Fibroblast of lung (primary cell): ENCODE measurements around the gene NUAK2. TPM values are rescaled to one million over a fixed set of nuclear protein-coding genes. Genes with fewer than 3 reads are reported as not detected.
A peak's percentile ranks its signal among the peaks of the same experiment; 100 is the strongest.

Experiments used
- DNase-seq, 2 donors: peaks; one replicate each; pipeline versions ENCODE4 v3.0.0 to v3.0.0-alpha.2; 2010; ENCODE audit warnings: low read depth in 2 of 2
- H2AFZ ChIP-seq: 2 replicates; pipeline ENCODE4 v1.5.1; 2012; ENCODE audit warnings: low read length, control low read depth, inconsistent platforms
- H3K27ac ChIP-seq: 2 replicates; pipeline ENCODE4 v1.5.1; 2011; ENCODE audit warnings: low read length, control low read depth; ENCODE audit not compliant: insufficient read depth
- H3K27me3 ChIP-seq: 2 replicates; pipeline ENCODE4 v1.5.1; 2011; ENCODE audit warnings: mild to moderate bottlenecking, low read length; ENCODE audit not compliant: control insufficient read depth, insufficient read depth
- H3K36me3 ChIP-seq: 2 replicates; pipeline ENCODE4 v1.5.1; 2011; ENCODE audit warnings: low read length; ENCODE audit not compliant: control insufficient read depth, insufficient read depth
- H3K4me1 ChIP-seq: 2 replicates; pipeline ENCODE4 v1.5.1; 2011; ENCODE audit warnings: low read length; ENCODE audit not compliant: control insufficient read depth, insufficient read depth; ENCODE audit errors: extremely low read depth
- H3K4me2 ChIP-seq: 2 replicates; pipeline ENCODE4 v1.5.1; 2011; ENCODE audit warnings: low read length, control low read depth; ENCODE audit not compliant: insufficient read depth; ENCODE audit errors: extremely low read depth
- H3K4me3 ChIP-seq, 4 experiments: fragments of 200-600 bp in 1 of 4; sonication (generic) in 1 of 4; replicated peaks in 1 of 4; 2 replicates each; pipeline ENCODE4 v1.5.1; 2011 to 2016; ENCODE audit warnings: low read length in 4 of 4, low read depth in 3 of 4, mild to moderate bottlenecking in 3 of 4, control low read depth in 2 of 4, inconsistent platforms in 1 of 4, mixed read lengths in 1 of 4; ENCODE audit not compliant: insufficient read depth in 1 of 4; ENCODE audit errors: control extremely low read depth in 1 of 4
- H3K79me2 ChIP-seq: 2 replicates; pipeline ENCODE4 v1.5.1; 2012; ENCODE audit warnings: mild to moderate bottlenecking, low read length, inconsistent platforms; ENCODE audit not compliant: control insufficient read depth, insufficient read depth
- H3K9ac ChIP-seq: 2 replicates; pipeline ENCODE4 v1.5.1; 2011; ENCODE audit warnings: mild to moderate bottlenecking, low read length, control low read depth; ENCODE audit not compliant: insufficient read depth
- H3K9me3 ChIP-seq: 2 replicates; pipeline ENCODE4 v1.5.1; 2012; ENCODE audit warnings: low read depth, low read length; ENCODE audit not compliant: control insufficient read depth, insufficient read depth
- H4K20me1 ChIP-seq: 2 replicates; pipeline ENCODE4 v1.5.1; 2011; ENCODE audit warnings: low read length; ENCODE audit not compliant: control insufficient read depth, insufficient read depth; ENCODE audit errors: extremely low read depth
- CTCF ChIP-seq, 2 donors: IDR thresholded peaks in 1 of 2; conservative IDR thresholded peaks in 1 of 2; 1 replicate in 1 of 2; 2 replicates in 1 of 2; pipeline ENCODE4 v1.5.1; 2011 to 2012; ENCODE audit warnings: low read length in 2 of 2, control low read depth in 1 of 2, inconsistent platforms in 1 of 2, low read depth in 1 of 2, mild to moderate bottlenecking in 1 of 2
- EZH2 ChIP-seq: IDR thresholded peaks from 2 replicates; pipeline ENCODE4 v1.5.1; 2012; ENCODE audit warnings: low read length, control low read depth, mild to moderate bottlenecking; ENCODE audit errors: missing control alignments
- polyA plus RNA-seq, 2 donors: library from polyadenylated mRNA; depleted of rRNA in 1 of 2; stranded (reverse) in 1 of 2; unstranded in 1 of 2; fragments of >200 nt; gene quantifications; 2 replicates each; pipeline ENCODE4 v1.2.1, GENCODE V29; 2011 to 2012; ENCODE audit warnings: missing spikeins in 1 of 2
- total RNA-seq: library from RNA; depleted of rRNA; stranded (reverse); fragments of >200 nt; gene quantifications from 2 replicates; pipeline ENCODE4 v1.2.1, GENCODE V29; 2014

NUAK2 gene
- total and polyA plus RNA-seq, 2 donors (not counting 1 experiment from before 2014, with no cell fraction given): 1.7 to 4.9 TPM

- Histone ChIP-seq H3K27me3 (peaks cover 36% of the 10 kb centered on the region), H3K36me3 (no peaks in the 10 kb centered on the region)
These were observed 16.5 kb upstream of the NUAK2 start for GRCh38 chr1:205338011-205338410.

GRCh38 chr1:205337481-205337880 is 15.9 kb upstream of the NUAK2 start:
- no peak overlapping the region for H3K4me3 ChIP-seq
- no peaks in the 10 kb centered on the region for H3K36me3 ChIP-seq
- TF ChIP-seq EZH2: no peak
- TF ChIP-seq CTCF (conservative IDR thresholded peaks at IDR 0.05 in 1 of 2, IDR thresholded peaks at IDR 0.05 in 1 of 2; ENCODE audit: low read depth in 1 of 2, low read length in 2 of 2): no peak
- peaks cover 33% of the 10 kb centered on the region for H3K27me3 ChIP-seq
- DNase-seq: no peak
- H3K4me1 ChIP-seq: no peaks in the 10 kb centered on the region
- H3K9ac ChIP-seq: no peak overlapping the region
- no peaks in the 10 kb centered on the region for H4K20me1 ChIP-seq
- H3K4me2 ChIP-seq: no peak overlapping the region
- no peak overlapping the region for H3K27ac ChIP-seq
- no peak overlapping the region for H2AFZ ChIP-seq
- H3K9me3 ChIP-seq: no peaks in the 10 kb centered on the region
- no peaks in the 10 kb centered on the region for H3K79me2 ChIP-seq

More at GRCh38 chr1:205338011-205338410, 16.5 kb upstream of the NUAK2 start:
- TF ChIP-seq EZH2: peak; percentile 29
- no peak for TF ChIP-seq CTCF (conservative IDR thresholded peaks at IDR 0.05 in 1 of 2, IDR thresholded peaks at IDR 0.05 in 1 of 2; ENCODE audit: low read depth in 1 of 2, low read length in 2 of 2)
- no peak overlapping the region for H3K27ac ChIP-seq
- H3K4me2 ChIP-seq: no peak overlapping the region
- no peak overlapping the region for H3K4me3 ChIP-seq
- no peaks in the 10 kb centered on the region for H3K4me1 ChIP-seq
- H3K79me2 ChIP-seq: no peaks in the 10 kb centered on the region
- no peak overlapping the region for H3K9ac ChIP-seq
- H2AFZ ChIP-seq: no peak overlapping the region
- DNase-seq: no peak
- no peaks in the 10 kb centered on the region for H4K20me1 ChIP-seq
- no peaks in the 10 kb centered on the region for H3K9me3 ChIP-seq

- H3K27me3 ChIP-seq: peaks cover 37% of the 10 kb centered on the region
- no peaks in the 10 kb centered on the region for H3K36me3 ChIP-seq
- H3K9ac ChIP-seq: no peak overlapping the region
- TF ChIP-seq CTCF (conservative IDR thresholded peaks at IDR 0.05 in 1 of 2, IDR thresholded peaks at IDR 0.05 in 1 of 2; ENCODE audit: low read depth in 1 of 2, low read length in 2 of 2): peak; percentile 87 to 93
- no peak for TF ChIP-seq EZH2
- no peak overlapping the region for H3K27ac ChIP-seq
- no peaks in the 10 kb centered on the region for H3K79me2 ChIP-seq
- H3K4me3 ChIP-seq: no peak overlapping the region
- H3K4me2 ChIP-seq: no peak overlapping the region
- DNase-seq: peak; percentile 62 to 69
- H4K20me1 ChIP-seq: no peaks in the 10 kb centered on the region
- no peak overlapping the region for H2AFZ ChIP-seq
- H3K9me3 ChIP-seq: no peaks in the 10 kb centered on the region
- H3K4me1 ChIP-seq: no peaks in the 10 kb centered on the region
These were observed 14.1 kb upstream of the NUAK2 start for GRCh38 chr1:205335692-205336091.
